ENCODE data around the gene CSMD2.

DNA sequence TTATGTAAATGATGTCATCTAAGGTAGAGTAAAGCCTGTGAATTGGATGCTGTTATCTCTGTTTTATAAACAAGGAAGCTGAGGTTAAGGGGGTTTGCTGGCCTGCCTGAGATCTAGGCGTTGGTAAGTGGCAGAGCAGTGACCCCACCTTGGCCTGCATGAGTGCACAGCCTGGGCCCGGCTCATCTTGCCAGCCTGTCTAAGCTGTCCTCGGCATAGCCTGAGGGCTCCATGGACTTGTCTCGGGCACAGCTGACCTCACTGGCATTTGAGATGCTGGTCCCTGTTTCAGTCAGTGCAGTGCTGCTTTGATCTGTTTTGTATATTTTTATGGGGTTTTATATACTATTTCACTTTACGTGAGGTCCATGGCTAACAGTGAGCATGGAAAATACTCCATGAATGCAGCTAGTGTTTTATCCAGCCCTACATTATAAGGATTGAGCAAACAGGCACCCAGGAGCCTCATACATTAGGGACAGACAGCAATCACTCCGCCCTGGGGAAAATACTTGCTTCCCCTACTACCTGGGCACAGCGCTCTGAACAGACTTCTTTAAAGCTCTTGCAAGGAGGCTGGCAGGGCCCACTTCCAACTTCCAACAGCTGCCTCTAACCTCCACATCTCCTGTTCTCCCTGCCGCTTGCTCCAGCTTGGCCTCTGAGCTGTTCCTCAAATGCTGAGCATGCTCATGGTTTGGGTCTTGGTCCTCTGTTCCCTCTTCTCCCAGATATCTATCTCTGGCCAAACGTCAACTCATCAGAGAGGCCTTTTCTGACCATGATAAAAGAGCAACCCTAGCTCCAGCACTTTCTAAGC, 451.8 kb downstream of the CSMD2 start:
- no peak for TF ChIP-seq POLR2AphosphoS5 (IDR thresholded peaks at IDR 0.05; ENCODE audit: low read depth, low read length)
- no peak for TF ChIP-seq RAD21 (IDR thresholded peaks at IDR 0.05; ENCODE audit: low read depth)
